ENCODE results near the gene TUFM.

TUFM gene

GRCh38 chr16:28879261-28879840 is 33.2 kb upstream of the TUFM start:
- no peak for TF ChIP-seq EZH2phosphoT487 (conservative IDR thresholded peaks at IDR 0.05; ENCODE audit: low read length)
- no peak for TF ChIP-seq CTCF (IDR thresholded peaks at IDR 0.05; ENCODE audit: insufficient read depth, low read length, poor library complexity, severe bottlenecking)
- no peaks in the 10 kb centered on the region for H3K9me2 ChIP-seq (replicated peaks; ENCODE audit: insufficient read depth, low read length)
- peaks cover 4% of the 10 kb centered on the region; the same call in 1 of the 2 replicates for H3K9me3 ChIP-seq (ENCODE audit: insufficient read depth, low read length)
- H4K20me1 ChIP-seq (ENCODE audit: low read depth, low read length), result no peaks in the 10 kb centered on the region
- H3F3A ChIP-seq (ENCODE audit: insufficient read depth), result no peaks in the 10 kb centered on the region
- H3K36me3 ChIP-seq (ENCODE audit: low read length), result no peaks in the 10 kb centered on the region
- H3K4me2 ChIP-seq (ENCODE audit: low read depth, low read length, poor library complexity, severe bottlenecking), result peak overlapping the region; percentile 84
- H2AFZ ChIP-seq (ENCODE audit: low read depth, low read length, severe bottlenecking), result peak overlapping the region; percentile 84
- peak overlapping the region; percentile 65 for H3K4me3 ChIP-seq (ENCODE audit: insufficient read depth, low read length, poor library complexity, severe bottlenecking)
- peak overlapping the region; percentile 44; the same call in 1 of the 2 replicates for H3K27ac ChIP-seq (ENCODE audit: low read depth, low read length)
- no peaks in the 10 kb centered on the region for H3K27me3 ChIP-seq (ENCODE audit: low read length)
- peaks cover 4% of the 10 kb centered on the region; the same call in 1 of the 2 replicates for H3K79me2 ChIP-seq (ENCODE audit: insufficient read depth, low read length)
- H3K9ac ChIP-seq (ENCODE audit: low read length), result peak overlapping the region; percentile 82

GRCh38 chr16:28878083-28878926 is 32.2 kb upstream of the TUFM start, which contains the start of gene ATP2A1:
ATP2A1 (plus strand) TSS chr16:28878488; CDS start chr16:28878672, 184 bp downstream.
- Histone ChIP-seq H3K79me2 (ENCODE audit: insufficient read depth, low read length) (peaks cover 4% of the 10 kb centered on the region; the same call in 1 of the 2 replicates), H3F3A (ENCODE audit: insufficient read depth) (no peaks in the 10 kb centered on the region), H2AFZ (ENCODE audit: low read depth, low read length, severe bottlenecking) (peak within 1 kb of the TSS; percentile 84), H4K20me1 (ENCODE audit: low read depth, low read length) (no peaks in the 10 kb centered on the region), H3K9me3 (ENCODE audit: insufficient read depth, low read length) (peaks cover 4% of the 10 kb centered on the region; the same call in 1 of the 2 replicates), H3K4me2 (ENCODE audit: low read depth, low read length, poor library complexity, severe bottlenecking) (peak within 1 kb of the TSS; percentile 84), H3K27ac (ENCODE audit: low read depth, low read length) (no peak within 1 kb of the TSS; the same call in 1 of the 2 replicates), H3K36me3 (ENCODE audit: low read length) (no peaks in the 10 kb centered on the region), H3K9ac (ENCODE audit: low read length) (peak within 1 kb of the TSS; percentile 82), H3K27me3 (ENCODE audit: low read length) (no peaks in the 10 kb centered on the region), H3K9me2 (replicated peaks; ENCODE audit: insufficient read depth, low read length) (no peaks in the 10 kb centered on the region), H3K4me3 (ENCODE audit: insufficient read depth, low read length, poor library complexity, severe bottlenecking) (peak within 1 kb of the TSS; percentile 65)
- TF ChIP-seq EZH2phosphoT487 (conservative IDR thresholded peaks at IDR 0.05; ENCODE audit: low read length) (no peak), CTCF (IDR thresholded peaks at IDR 0.05; ENCODE audit: insufficient read depth, low read length, poor library complexity, severe bottlenecking) (no peak)

- H3K9me2 ChIP-seq (replicated peaks; ENCODE audit: insufficient read depth, low read length), result no peaks in the 10 kb centered on the region
- H3K4me2 ChIP-seq (ENCODE audit: low read depth, low read length, poor library complexity, severe bottlenecking), result no peak overlapping the region
- no peaks in the 10 kb centered on the region for H4K20me1 ChIP-seq (ENCODE audit: low read depth, low read length)
- peaks cover 4% of the 10 kb centered on the region; the same call in 1 of the 2 replicates for H3K79me2 ChIP-seq (ENCODE audit: insufficient read depth, low read length)
- peaks cover 4% of the 10 kb centered on the region; the same call in 1 of the 2 replicates for H3K9me3 ChIP-seq (ENCODE audit: insufficient read depth, low read length)
- H3K4me3 ChIP-seq (ENCODE audit: insufficient read depth, low read length, poor library complexity, severe bottlenecking), result no peak overlapping the region
- no peaks in the 10 kb centered on the region for H3K27me3 ChIP-seq (ENCODE audit: low read length)
- no peak for TF ChIP-seq CTCF (IDR thresholded peaks at IDR 0.05; ENCODE audit: insufficient read depth, low read length, poor library complexity, severe bottlenecking)
- no peak for TF ChIP-seq EZH2phosphoT487 (conservative IDR thresholded peaks at IDR 0.05; ENCODE audit: low read length)
- no peaks in the 10 kb centered on the region for H3F3A ChIP-seq (ENCODE audit: insufficient read depth)
- H3K27ac ChIP-seq (ENCODE audit: low read depth, low read length), result no peak overlapping the region
- H3K9ac ChIP-seq (ENCODE audit: low read length), result no peak overlapping the region
- no peak overlapping the region for H2AFZ ChIP-seq (ENCODE audit: low read depth, low read length, severe bottlenecking)
- H3K36me3 ChIP-seq (ENCODE audit: low read length), result no peaks in the 10 kb centered on the region
Measured at GRCh38 chr16:28877655-28878000, 31.5 kb upstream of the TUFM start.
